ENCODE data around the gene UTP25.

UTP25 gene

DNA sequence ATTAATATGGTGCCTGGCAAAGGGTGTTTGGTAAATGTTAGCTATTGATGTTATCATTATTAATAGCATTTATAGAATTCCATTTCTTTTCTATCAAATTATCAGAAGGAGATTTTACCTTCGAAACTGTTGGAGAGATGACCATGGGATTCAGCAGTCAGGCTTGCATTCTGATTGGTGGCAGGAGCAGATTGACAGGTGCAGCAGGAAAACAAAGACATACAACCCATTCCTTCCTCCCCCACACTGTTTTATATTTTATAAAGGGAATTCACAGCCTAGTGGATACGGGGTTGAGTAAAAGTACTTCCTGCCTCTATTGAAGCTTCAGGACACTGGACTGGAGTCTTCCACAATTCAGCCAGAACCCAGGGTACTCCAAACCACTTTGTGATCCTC lies 55.2 kb downstream of the UTP25 start:
- ChIA-PET POLR2A (no interaction called here), CTCF (interaction anchor here (1.0 to 7.3 kb wide), 6 partner anchors 8 to 107 kb away, joined by 4 to 54 read pairs (median 8); no protein-coding TSS in a partner anchor)
- no peak for DNase-seq (ENCODE audit: low read depth, low spot score)
- TF ChIP-seq, protein P1, sequence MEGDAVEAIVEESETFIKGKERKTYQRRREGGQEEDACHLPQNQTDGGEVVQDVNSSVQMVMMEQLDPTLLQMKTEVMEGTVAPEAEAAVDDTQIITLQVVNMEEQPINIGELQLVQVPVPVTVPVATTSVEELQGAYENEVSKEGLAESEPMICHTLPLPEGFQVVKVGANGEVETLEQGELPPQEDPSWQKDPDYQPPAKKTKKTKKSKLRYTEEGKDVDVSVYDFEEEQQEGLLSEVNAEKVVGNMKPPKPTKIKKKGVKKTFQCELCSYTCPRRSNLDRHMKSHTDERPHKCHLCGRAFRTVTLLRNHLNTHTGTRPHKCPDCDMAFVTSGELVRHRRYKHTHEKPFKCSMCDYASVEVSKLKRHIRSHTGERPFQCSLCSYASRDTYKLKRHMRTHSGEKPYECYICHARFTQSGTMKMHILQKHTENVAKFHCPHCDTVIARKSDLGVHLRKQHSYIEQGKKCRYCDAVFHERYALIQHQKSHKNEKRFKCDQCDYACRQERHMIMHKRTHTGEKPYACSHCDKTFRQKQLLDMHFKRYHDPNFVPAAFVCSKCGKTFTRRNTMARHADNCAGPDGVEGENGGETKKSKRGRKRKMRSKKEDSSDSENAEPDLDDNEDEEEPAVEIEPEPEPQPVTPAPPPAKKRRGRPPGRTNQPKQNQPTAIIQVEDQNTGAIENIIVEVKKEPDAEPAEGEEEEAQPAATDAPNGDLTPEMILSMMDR (IDR thresholded peaks at IDR 0.05; ENCODE audit: insufficient read depth, low read length, missing control alignments) = no peak
- H3K4me3 ChIP-seq (ENCODE audit: low read depth, low read length) = no peak overlapping the region

GRCh38 chr1:209883341-209883971 lies 55.7 kb downstream of the UTP25 start:
- TF ChIP-seq, protein P1 (IDR thresholded peaks at IDR 0.05; ENCODE audit: insufficient read depth, low read length, missing control alignments) = no peak
- H3K4me3 ChIP-seq (ENCODE audit: low read depth, low read length) = no peak overlapping the region
- peak; percentile 70 for DNase-seq (ENCODE audit: low read depth, low spot score)
- POLR2A ChIA-PET = no interaction called here
- CTCF ChIA-PET = interaction anchor here (1.3 to 7.3 kb wide), 4 partner anchors 9 to 106 kb away, joined by 4 to 54 read pairs (median 14); no protein-coding TSS in a partner anchor

DNA sequence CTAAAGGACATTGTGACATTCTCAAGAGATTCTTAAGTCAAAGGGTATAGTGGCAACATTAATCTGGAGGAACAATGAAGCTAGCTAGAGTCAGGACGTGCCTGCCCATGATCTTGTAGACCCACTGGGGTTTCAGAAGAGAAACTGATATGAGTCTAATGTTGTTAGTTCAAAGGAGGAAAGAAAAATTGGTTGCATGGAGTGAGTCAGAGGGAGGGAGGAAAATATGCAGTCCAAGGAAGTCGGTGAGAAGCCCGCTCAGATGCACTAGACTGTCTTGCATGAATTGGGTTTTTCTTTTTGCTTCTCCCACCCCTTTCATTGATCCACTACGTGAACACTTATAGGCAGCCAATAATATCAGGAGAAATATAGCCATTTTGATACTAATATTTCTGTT lies 56.5 kb downstream of the UTP25 start:
- no peak overlapping the region for H3K4me3 ChIP-seq (ENCODE audit: low read depth, low read length)
- TF ChIP-seq, protein P1 (IDR thresholded peaks at IDR 0.05; ENCODE audit: insufficient read depth, low read length, missing control alignments) = no peak
- POLR2A ChIA-PET = interaction anchor here (1.3 kb wide), 1 partner anchor 12 kb away, joined by 3 read pairs; no protein-coding TSS in a partner anchor
- CTCF ChIA-PET = interaction anchor here (2.0 to 7.3 kb wide), 3 partner anchors 10 to 106 kb away, joined by 8 to 54 read pairs (median 19); no protein-coding TSS in a partner anchor
- no peak for DNase-seq (ENCODE audit: low read depth, low spot score)

DNA sequence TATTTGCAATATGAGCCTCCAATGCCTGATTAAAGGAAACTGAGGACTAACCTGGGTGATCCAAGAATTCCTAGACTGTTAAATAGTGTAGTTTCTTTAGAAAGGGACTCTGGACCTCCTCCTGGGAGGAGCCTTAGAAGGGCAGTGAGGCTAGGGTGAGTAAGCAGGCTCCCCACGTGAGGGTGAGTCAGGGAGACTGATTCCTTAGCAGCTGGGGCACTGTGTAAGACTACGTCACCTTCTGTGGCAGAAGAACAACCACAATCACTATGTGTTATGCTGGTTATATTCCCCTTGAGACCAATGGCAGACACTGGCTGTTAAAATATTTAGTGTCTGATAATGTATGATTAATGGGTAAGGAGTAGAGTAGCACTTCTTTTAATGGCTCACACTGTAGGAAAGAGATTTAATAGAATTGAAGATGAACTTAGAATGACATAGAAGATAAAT lies 56.9 kb downstream of the UTP25 start:
- DNase-seq (ENCODE audit: low read depth, low spot score) = peak; percentile 97
- ChIA-PET CTCF (interaction anchor here (0.9 to 7.3 kb wide), 5 partner anchors 9 to 105 kb away, joined by 3 to 54 read pairs (median 8); no protein-coding TSS in a partner anchor), POLR2A (interaction anchor here (1.3 kb wide), 1 partner anchor 11 kb away, joined by 3 read pairs; no protein-coding TSS in a partner anchor)
- TF ChIP-seq, protein P1 (IDR thresholded peaks at IDR 0.05; ENCODE audit: insufficient read depth, low read length, missing control alignments) = no peak
- H3K4me3 ChIP-seq (ENCODE audit: low read depth, low read length) = no peak overlapping the region

DNA sequence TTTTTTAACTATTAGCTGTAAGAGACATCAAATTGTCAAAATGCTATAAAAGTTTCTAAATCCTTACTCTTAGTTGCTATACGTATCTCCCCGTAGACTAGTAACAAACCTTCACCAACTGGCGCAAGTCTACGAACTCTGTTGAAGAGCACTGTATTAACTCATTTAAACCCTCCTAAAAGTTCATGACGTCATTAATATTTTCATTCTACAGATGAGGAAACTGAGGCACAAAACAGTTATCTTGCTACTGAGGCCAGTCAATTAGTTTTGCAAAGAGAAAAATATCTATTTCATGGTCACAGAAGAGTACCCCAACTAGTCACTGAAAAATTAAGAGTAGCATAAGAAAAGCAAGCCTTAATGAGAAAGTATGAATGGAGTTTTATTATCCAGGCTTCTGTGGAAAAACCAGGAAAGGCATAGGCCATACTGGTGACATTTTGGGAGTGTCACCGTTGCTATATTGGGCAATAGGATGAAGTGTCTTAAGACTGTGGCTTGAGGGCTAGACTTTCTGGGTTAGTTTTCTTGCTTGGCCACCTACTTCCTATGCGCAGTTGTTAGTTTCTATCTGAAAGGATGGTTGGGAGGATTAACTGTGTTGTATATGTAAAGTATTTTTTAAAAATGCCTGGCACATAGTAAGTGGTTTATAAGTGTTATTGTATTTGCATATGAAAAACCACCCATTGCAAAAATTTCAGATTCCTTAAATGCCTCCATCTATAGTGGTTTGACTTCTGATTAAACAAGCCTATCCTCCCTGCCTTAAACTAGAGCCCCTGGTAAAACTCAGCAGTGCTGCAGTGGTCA lies 57.8 kb downstream of the UTP25 start:
- TF ChIP-seq, protein P1 (IDR thresholded peaks at IDR 0.05; ENCODE audit: insufficient read depth, low read length, missing control alignments) = no peak
- H3K4me3 ChIP-seq (ENCODE audit: low read depth, low read length) = no peak overlapping the region
- ChIA-PET POLR2A (interaction anchor here (0.7 to 1.3 kb wide), 3 partner anchors 10 to 108 kb away, joined by 3 read pairs; no protein-coding TSS in a partner anchor), CTCF (interaction anchor here (0.7 to 7.3 kb wide), 4 partner anchors 10 to 518 kb away, joined by 3 to 54 read pairs (median 4); no protein-coding TSS in a partner anchor)
- no peak for DNase-seq (ENCODE audit: low read depth, low spot score)

Measured in AG04449 (cell line).